HL-60 (cell line): ENCODE data around the gene MMP2.

Experiments used
- GABPA ChIP-seq: IDR thresholded peaks from 2 replicates; pipeline ENCODE4 v1.6.1; 2012; ENCODE audit warnings: low read depth
- POLR2AphosphoS5 ChIP-seq: IDR thresholded peaks from 2 replicates; pipeline ENCODE4 v1.6.1; 2012; ENCODE audit warnings: low read depth
- SPI1 ChIP-seq: IDR thresholded peaks from 2 replicates; pipeline ENCODE4 v1.6.1; 2012; ENCODE audit warnings: low read depth, mild to moderate bottlenecking, borderline replicate concordance
- TF ChIP-seq, protein P1 (sequence below): IDR thresholded peaks from one replicate; pipeline ENCODE4 v1.5.1; 2011; ENCODE audit warnings: low read length, control low read depth, inconsistent platforms; ENCODE audit not compliant: insufficient read depth
- TF ChIP-seq, protein P2 (sequence below): IDR thresholded peaks from 2 replicates; pipeline ENCODE4 v1.6.1; 2012; ENCODE audit warnings: low read depth; ENCODE audit not compliant: insufficient replicate concordance

GRCh38 chr16:55477736-55478135 is 1.3 kb upstream of the MMP2 start:
- TF ChIP-seq, protein P1, sequence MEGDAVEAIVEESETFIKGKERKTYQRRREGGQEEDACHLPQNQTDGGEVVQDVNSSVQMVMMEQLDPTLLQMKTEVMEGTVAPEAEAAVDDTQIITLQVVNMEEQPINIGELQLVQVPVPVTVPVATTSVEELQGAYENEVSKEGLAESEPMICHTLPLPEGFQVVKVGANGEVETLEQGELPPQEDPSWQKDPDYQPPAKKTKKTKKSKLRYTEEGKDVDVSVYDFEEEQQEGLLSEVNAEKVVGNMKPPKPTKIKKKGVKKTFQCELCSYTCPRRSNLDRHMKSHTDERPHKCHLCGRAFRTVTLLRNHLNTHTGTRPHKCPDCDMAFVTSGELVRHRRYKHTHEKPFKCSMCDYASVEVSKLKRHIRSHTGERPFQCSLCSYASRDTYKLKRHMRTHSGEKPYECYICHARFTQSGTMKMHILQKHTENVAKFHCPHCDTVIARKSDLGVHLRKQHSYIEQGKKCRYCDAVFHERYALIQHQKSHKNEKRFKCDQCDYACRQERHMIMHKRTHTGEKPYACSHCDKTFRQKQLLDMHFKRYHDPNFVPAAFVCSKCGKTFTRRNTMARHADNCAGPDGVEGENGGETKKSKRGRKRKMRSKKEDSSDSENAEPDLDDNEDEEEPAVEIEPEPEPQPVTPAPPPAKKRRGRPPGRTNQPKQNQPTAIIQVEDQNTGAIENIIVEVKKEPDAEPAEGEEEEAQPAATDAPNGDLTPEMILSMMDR = no peak
- TF ChIP-seq POLR2AphosphoS5 (no peak), GABPA (no peak), SPI1 (no peak)
- TF ChIP-seq, protein P2, sequence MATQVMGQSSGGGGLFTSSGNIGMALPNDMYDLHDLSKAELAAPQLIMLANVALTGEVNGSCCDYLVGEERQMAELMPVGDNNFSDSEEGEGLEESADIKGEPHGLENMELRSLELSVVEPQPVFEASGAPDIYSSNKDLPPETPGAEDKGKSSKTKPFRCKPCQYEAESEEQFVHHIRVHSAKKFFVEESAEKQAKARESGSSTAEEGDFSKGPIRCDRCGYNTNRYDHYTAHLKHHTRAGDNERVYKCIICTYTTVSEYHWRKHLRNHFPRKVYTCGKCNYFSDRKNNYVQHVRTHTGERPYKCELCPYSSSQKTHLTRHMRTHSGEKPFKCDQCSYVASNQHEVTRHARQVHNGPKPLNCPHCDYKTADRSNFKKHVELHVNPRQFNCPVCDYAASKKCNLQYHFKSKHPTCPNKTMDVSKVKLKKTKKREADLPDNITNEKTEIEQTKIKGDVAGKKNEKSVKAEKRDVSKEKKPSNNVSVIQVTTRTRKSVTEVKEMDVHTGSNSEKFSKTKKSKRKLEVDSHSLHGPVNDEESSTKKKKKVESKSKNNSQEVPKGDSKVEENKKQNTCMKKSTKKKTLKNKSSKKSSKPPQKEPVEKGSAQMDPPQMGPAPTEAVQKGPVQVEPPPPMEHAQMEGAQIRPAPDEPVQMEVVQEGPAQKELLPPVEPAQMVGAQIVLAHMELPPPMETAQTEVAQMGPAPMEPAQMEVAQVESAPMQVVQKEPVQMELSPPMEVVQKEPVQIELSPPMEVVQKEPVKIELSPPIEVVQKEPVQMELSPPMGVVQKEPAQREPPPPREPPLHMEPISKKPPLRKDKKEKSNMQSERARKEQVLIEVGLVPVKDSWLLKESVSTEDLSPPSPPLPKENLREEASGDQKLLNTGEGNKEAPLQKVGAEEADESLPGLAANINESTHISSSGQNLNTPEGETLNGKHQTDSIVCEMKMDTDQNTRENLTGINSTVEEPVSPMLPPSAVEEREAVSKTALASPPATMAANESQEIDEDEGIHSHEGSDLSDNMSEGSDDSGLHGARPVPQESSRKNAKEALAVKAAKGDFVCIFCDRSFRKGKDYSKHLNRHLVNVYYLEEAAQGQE = no peak
